ENCODE data around the gene TRAPPC2L. TPM values are rescaled to one million over a fixed set of nuclear protein-coding genes. Genes with fewer than 3 reads are reported as not detected.
A peak's percentile ranks its signal among the peaks of the same experiment; 100 is the strongest.
"Not testable (repeated sequence)": the region's sequence is repeated elsewhere in the genome, so short reads cannot be mapped to it uniquely, and the experiment has no call there.

TRAPPC2L gene
- total RNA-seq, 1 experiment from 2014 or later: 94.1 TPM

DNA sequence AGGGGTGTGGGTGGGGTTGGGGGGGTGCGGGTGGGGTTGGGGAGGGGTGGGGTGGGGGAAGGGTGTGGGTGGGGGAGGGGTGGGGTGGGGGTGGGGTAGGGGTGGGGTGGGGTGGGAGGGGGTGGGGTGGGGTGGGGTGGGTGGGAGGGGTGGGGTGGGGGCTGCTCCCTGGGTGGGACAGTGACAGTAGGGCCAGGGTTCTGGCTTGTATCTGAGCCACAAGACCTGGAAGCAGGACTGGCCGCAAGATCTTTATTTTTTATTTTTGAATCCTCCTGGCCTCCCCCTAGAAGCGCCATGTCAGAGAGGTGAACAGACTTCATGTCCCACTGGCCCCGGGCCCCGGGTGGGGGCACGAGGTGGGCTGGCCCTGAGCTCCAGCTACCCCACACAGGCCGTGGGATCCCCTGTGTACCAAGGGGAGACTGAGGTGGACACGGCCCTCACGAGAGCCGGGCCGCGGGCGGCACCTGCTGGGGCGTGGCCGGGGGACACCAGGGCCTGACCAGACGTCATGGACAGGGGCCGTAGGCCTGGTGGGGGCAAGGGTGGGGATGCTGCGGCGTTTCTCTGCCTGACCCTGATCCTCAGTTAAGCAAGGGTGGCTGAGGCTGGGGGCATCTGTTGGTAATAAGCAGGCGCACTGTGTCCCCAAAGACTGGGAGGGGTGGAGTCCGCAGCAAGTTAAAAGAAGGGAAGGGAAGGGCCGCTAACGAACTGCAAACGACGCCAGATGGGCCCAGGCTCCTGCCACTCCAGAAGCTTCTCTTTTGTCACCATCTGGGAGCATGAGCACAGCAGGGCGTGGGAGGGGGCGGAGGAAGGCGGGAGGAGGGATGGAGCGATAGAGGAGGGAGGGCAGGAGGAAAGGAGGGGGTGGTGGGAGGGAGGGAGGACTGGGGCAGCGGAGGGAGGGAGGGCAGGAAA lies 31.8 kb downstream of the TRAPPC2L start:
- H3K4me1 ChIP-seq (ENCODE audit: control insufficient read depth in 1 of 2, insufficient read depth in 2 of 2, low read length in 2 of 2): peaks cover 0 to 11% of the 10 kb centered on the region in 2 experiments; a peak in 2 of 4 replicates
- peak overlapping the region; percentile 11; the same call in 1 of the 2 replicates for H3K4me2 ChIP-seq (ENCODE audit: low read length)
- ATAC-seq (peak; percentile 29; the same call in 1 of the 2 replicates), DNase-seq (ENCODE audit: low read depth, low spot score) (no peak)
- H3K9me3 ChIP-seq (ENCODE audit: control insufficient read depth in 1 of 2, insufficient read depth in 1 of 2, low read depth in 1 of 2, low read length in 2 of 2): no peaks in the 10 kb centered on the region
- POLR2A ChIA-PET: no interaction called here
- H3K9me2 ChIP-seq (ENCODE audit: insufficient read depth): no peaks in the 10 kb centered on the region
- no peak for TF ChIP-seq FOSL1 (IDR thresholded peaks at IDR 0.05; ENCODE audit: low read depth)
- no peak for TF ChIP-seq ZNF274 (IDR thresholded peaks at IDR 0.05; ENCODE audit: low read depth, low read length)
- no peak for TF ChIP-seq EZH2 (IDR thresholded peaks at IDR 0.05)
- TF ChIP-seq JUND (IDR thresholded peaks at IDR 0.05): no peak
- TF ChIP-seq SRF (IDR thresholded peaks at IDR 0.05; ENCODE audit: low read depth): no peak
- H3K9ac ChIP-seq (ENCODE audit: low read length): no peak overlapping the region
- CTCF ChIA-PET: no interaction called here
- BruUV-seq (replicated peaks): no TSS peak
- H2AFZ ChIP-seq (ENCODE audit: low read depth, low read length, poor library complexity, severe bottlenecking): no peak overlapping the region
- peaks cover 0 to 6% of the 10 kb centered on the region in 2 experiments; a peak in 1 of 4 replicates for H3K36me3 ChIP-seq (ENCODE audit: control insufficient read depth in 1 of 2, insufficient read depth in 2 of 2, low read length in 2 of 2)
- no peaks in the 10 kb centered on the region for H4K20me1 ChIP-seq (ENCODE audit: insufficient read depth)
- intact Hi-C loops (cut with micrococcal nuclease): no loop called here
- H3K27me3 ChIP-seq (ENCODE audit: insufficient read depth, low read length): no peaks in the 10 kb centered on the region
- no peak overlapping the region for H3K27ac ChIP-seq (ENCODE audit: low read depth, low read length)
- H3K4me3 ChIP-seq (replicated peaks in 1 of 2; ENCODE audit: low read depth in 1 of 2, low read length in 2 of 2): no peak overlapping the region
- RAD21 ChIA-PET (ENCODE audit: low non-redundant PET in 1 of 2, low total read pairs in 2 of 2, uncharacterized antibody in 2 of 2, unreplicated experiment in 2 of 2): no interaction called here
- no peaks in the 10 kb centered on the region for H3K79me2 ChIP-seq (ENCODE audit: insufficient read depth, low read length)

DNA sequence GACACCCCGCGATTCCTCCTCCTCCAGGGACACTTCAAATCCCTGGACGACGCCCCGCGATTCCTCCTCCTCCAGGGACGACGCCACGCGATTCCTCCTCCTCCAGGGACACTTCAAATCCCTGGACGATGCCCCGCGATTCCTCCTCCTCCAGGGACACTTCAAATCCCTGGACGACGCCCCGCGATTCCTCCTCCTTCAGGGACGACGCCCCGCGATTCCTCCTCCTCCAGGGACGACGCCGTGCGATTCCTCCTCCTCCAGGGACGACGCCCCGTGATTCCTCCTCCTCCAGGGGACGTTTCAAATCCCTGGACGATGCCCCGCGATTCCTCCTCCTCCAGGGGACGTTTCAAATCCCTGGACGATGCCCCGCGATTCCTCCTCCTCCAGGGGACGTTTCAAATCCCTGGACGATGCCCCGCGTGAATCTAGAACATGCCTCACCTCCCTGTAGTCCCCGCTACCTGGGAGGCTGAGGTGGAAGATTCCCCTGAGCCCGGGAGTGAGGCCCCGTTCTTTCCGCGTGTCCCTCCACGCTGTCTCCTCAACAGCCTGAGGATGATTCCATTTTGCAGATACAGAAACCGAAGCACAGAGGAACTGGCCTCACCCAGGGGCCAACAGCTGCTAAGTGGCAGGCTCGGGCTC lies 32.9 kb downstream of the TRAPPC2L start:
- ATAC-seq; CTCF ChIA-PET; H3K79me2 ChIP-seq (ENCODE audit: insufficient read depth, low read length); H3K27me3 ChIP-seq (ENCODE audit: insufficient read depth, low read length); H3K27ac ChIP-seq (ENCODE audit: low read depth, low read length); H4K20me1 ChIP-seq (ENCODE audit: insufficient read depth); BruUV-seq (replicated peaks); DNase-seq (ENCODE audit: low read depth, low spot score); H3K4me3 ChIP-seq (replicated peaks in 1 of 2; ENCODE audit: low read depth in 1 of 2, low read length in 2 of 2); RAD21 ChIA-PET (ENCODE audit: low non-redundant PET in 1 of 2, low total read pairs in 2 of 2, uncharacterized antibody in 2 of 2, unreplicated experiment in 2 of 2); H3K9me3 ChIP-seq (ENCODE audit: control insufficient read depth in 1 of 2, insufficient read depth in 1 of 2, low read depth in 1 of 2, low read length in 2 of 2); H3K36me3 ChIP-seq (ENCODE audit: control insufficient read depth in 1 of 2, insufficient read depth in 2 of 2, low read length in 2 of 2); POLR2A ChIA-PET; intact Hi-C loops (cut with micrococcal nuclease); H2AFZ ChIP-seq (ENCODE audit: low read depth, low read length, poor library complexity, severe bottlenecking); H3K9me2 ChIP-seq (ENCODE audit: insufficient read depth); H3K4me2 ChIP-seq (ENCODE audit: low read length); H3K9ac ChIP-seq (ENCODE audit: low read length): not testable (repeated sequence)
- peaks cover 0 to 11% of the 10 kb centered on the region in 2 experiments; a peak in 2 of 4 replicates for H3K4me1 ChIP-seq (ENCODE audit: control insufficient read depth in 1 of 2, insufficient read depth in 2 of 2, low read length in 2 of 2)

Data from HCT116 (cell line).